ENCODE data around the gene HOXD4. TPM values are rescaled to one million over a fixed set of nuclear protein-coding genes. Genes with fewer than 3 reads are reported as not detected.

Gene HOXD4
- polyA plus RNA-seq, 6 donors from 2014 or later, result not detected

DNA sequence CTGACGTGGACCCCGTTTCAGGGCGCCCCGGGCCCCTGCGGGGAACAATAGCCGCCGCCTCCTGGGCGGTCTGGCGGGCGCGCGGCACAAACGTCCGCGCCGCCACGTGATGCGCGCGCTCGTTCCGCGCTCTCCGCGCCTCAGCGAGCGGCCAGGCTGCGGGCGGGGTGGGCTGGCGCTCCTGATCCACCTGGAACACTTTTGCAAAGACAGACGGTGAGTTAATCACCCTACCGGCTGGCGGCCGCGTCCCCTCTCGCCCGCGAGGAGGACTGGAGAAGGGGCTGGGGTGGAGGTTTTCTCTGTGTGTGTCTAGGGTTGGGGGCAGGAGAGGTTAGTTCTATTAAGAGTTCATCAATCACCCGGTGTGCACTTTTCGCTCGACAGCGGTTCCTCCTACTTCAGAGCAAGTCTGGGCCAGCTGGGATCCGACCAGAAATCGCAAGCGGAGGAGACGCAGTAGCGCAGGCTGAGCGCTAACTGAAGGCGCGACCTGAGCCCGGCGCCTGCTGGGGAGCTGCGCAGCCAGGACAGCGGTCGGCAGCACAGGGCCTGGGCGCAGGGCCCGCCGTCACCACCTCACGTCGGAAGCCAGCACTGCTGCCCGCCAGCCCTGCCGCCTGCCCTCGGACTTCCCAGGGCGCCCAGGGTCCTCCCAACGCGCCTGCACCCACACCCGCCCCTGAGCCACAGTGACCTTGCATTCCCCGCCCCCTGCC, 26.8 kb downstream of the HOXD4 start:
- no peak overlapping the region for H3K27ac Mint-ChIP-seq
- DNase-seq (no peak), ATAC-seq (ENCODE audit: low read depth in 2 of 2) (no peak)
- H3K4me1 Mint-ChIP-seq, result peaks cover 3 to 15% (median 13%) of the 10 kb centered on the region in 3 donors
- H3K36me3 Mint-ChIP-seq, result no peaks in the 10 kb centered on the region
- peaks cover 0 to 5% (median 0%) of the 10 kb centered on the region in 7 donors for H3K9me3 Mint-ChIP-seq
- peak overlapping the region in 3 of 8 donors; percentile 20 to 66 (median 33) for H3K4me3 Mint-ChIP-seq
- H3K27me3 Mint-ChIP-seq, result peaks cover 71 to 89% (median 78%) of the 10 kb centered on the region in 3 donors

DNA sequence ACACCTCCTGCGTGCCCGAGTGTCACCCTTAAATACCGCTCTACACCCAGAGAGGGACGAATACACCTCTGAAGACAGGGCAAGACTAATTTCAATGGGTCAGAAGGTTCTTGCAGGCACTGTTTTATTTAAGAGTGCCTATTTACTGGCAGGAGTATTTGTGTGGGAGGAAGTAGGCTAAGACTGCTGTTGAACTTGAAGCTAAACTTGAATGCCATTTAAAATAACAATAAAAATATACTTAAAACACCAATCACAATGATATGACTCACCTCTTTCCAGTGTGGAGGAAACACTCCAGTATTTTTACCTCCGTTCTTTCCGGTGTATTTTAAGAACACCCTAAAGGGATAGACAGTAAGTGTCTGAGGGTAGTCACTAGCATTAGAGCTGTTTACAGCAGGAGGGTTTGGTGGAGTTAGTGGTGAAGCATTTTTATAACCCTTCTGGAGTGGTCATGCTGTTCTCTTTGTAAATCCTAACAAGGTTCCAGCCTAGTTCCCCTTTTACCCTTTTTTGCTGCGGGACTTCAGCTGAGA, 27.5 kb downstream of the HOXD4 start:
- ATAC-seq (ENCODE audit: low read depth in 2 of 2), result no peak

GRCh38 chr2:176181551-176181950, 30.2 kb downstream of the HOXD4 start:
- Mint-ChIP-seq H3K9me3 (peaks cover 0 to 4% (median 2%) of the 10 kb centered on the region in 7 donors), H3K4me1 (peaks cover 0 to 8% (median 1%) of the 10 kb centered on the region in 3 donors), H3K36me3 (no peaks in the 10 kb centered on the region), H3K27ac (no peak overlapping the region), H3K4me3 (no peak overlapping the region), H3K27me3 (peaks cover 71 to 90% (median 85%) of the 10 kb centered on the region in 3 donors)
- DNase-seq (no peak), ATAC-seq (ENCODE audit: low read depth in 2 of 2) (no peak)

More for the DNA sequence above, 27.5 kb downstream of the HOXD4 start:
- Mint-ChIP-seq H3K36me3 (no peaks in the 10 kb centered on the region), H3K27ac (no peak overlapping the region), H3K9me3 (peaks cover 0 to 5% (median 0%) of the 10 kb centered on the region in 7 donors), H3K4me1 (peaks cover 3 to 15% (median 13%) of the 10 kb centered on the region in 3 donors), H3K27me3 (peaks cover 70 to 93% (median 81%) of the 10 kb centered on the region in 3 donors), H3K4me3 (peak overlapping the region in 2 of 8 donors; percentile 33 to 66)
- no peak for DNase-seq

- no peak for DNase-seq
- H3K27me3 Mint-ChIP-seq, result peaks cover 69 to 89% (median 85%) of the 10 kb centered on the region in 3 donors
- H3K27ac Mint-ChIP-seq, result no peak overlapping the region
- no peak overlapping the region for H3K4me3 Mint-ChIP-seq
- peaks cover 0 to 10% (median 2%) of the 10 kb centered on the region in 7 donors for H3K9me3 Mint-ChIP-seq
- peaks cover 5 to 15% (median 6%) of the 10 kb centered on the region in 3 donors for H3K4me1 Mint-ChIP-seq
- ATAC-seq (ENCODE audit: low read depth in 2 of 2), result no peak
- no peaks in the 10 kb centered on the region for H3K36me3 Mint-ChIP-seq
Measured at GRCh38 chr2:176182671-176183070, 31.3 kb downstream of the HOXD4 start.

GRCh38 chr2:176184749-176185148, 33.4 kb downstream of the HOXD4 start:
- Mint-ChIP-seq H3K4me1 (peaks cover 14 to 21% (median 17%) of the 10 kb centered on the region in 3 donors), H3K4me3 (no peak overlapping the region), H3K36me3 (no peaks in the 10 kb centered on the region), H3K27me3 (peaks cover 62 to 83% (median 77%) of the 10 kb centered on the region in 3 donors), H3K9me3 (peaks cover 0 to 10% (median 0%) of the 10 kb centered on the region in 7 donors), H3K27ac (no peak overlapping the region)
- no peak for DNase-seq
- no peak for ATAC-seq (ENCODE audit: low read depth in 2 of 2)

DNA sequence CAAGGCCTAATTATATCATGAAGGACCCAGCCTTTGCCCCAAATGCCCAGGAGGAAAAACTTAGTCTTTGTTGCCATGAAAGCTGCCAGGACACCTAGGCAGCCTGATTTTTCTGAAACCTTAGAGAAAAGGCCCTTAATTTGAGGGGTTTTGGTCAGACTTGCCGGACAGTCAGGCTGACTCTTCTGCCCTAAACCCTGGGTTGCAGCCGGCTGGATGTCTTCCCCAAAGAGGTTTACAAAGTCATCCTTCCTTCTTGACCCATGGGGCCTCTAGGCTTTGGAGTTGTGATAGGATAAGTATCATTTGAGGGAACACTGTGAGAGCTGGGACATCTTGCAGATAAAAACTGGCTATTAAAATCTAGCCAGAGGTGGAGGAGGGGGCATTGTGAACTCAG, 34.7 kb downstream of the HOXD4 start:
- Mint-ChIP-seq H3K9me3 (peaks cover 0 to 10% (median 0%) of the 10 kb centered on the region in 7 donors), H3K27ac (no peak overlapping the region), H3K4me3 (peak overlapping the region in 3 of 8 donors; percentile 37 to 53 (median 40)), H3K4me1 (peaks cover 14 to 24% (median 22%) of the 10 kb centered on the region in 3 donors), H3K27me3 (peaks cover 57 to 80% (median 69%) of the 10 kb centered on the region in 3 donors), H3K36me3 (no peaks in the 10 kb centered on the region)
- DNase-seq, result no peak
- ATAC-seq (ENCODE audit: low read depth in 2 of 2), result no peak

GRCh38 chr2:176187200-176187898, 36.0 kb downstream of the HOXD4 start:
- Mint-ChIP-seq H3K9me3 (peaks cover 0 to 10% (median 0%) of the 10 kb centered on the region in 7 donors), H3K27ac (no peak overlapping the region), H3K4me3 (peak overlapping the region; percentile 81 to 93 (median 89)), H3K4me1 (peaks cover 14 to 24% (median 22%) of the 10 kb centered on the region in 3 donors), H3K36me3 (no peaks in the 10 kb centered on the region), H3K27me3 (peaks cover 51 to 81% (median 71%) of the 10 kb centered on the region in 3 donors)
- DNase-seq, result no peak
- ATAC-seq (ENCODE audit: low read depth in 2 of 2), result peak in 1 of 2 donors; percentile 16

DNA sequence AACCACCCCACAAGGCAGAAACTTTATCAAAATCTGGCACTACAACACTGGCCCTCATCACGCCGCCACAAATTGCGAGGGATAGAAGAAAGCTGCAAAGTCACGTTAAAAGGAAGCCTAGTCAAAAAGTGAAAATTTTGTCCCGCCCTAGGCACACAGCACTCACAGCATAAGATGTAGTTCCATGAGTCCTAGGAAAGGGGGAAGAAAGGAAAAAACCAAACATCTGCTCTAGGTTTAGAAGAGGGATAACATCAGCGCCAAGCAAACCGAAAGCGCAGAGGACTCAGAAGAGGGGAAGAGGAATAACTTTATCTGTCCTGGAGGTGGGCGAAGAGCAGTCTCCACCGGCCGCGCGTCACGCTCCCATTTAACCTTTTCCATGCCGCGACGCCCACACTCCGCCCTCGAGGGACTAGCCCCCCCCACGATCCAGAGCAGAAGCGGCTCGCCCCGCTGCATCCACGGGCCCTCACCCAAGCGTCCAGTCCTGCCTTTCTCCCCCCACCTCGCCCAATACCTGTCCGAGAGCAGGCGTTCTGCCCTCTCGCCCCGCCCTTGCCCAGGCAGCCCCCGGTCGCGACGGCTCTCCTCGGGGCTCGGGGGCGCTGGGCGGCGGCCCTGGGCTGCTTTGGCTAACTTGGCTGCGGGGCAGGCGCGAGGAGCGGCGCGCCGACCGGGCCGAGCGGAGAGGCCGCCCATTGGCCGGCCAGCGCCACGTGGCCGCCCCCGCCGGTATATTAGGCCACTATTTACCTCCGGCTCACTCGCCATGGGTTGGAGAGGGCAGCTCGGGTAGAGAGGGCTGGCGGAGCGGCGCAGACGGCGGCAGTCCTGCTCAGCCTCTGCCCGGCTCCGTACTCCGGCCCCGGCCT, 36.8 kb downstream of the HOXD4 start, which contains the start of gene HOXD1:
Gene HOXD1 (plus strand): TSS at position 770 of the 875 bp plus-strand sequence. CDS start 134 bp downstream, outside the sequence.
- DNase-seq, result no peak
- Mint-ChIP-seq H3K4me1 (peaks cover 14 to 24% (median 22%) of the 10 kb centered on the region in 3 donors), H3K27ac (peak within 1 kb of the TSS in 2 of 6 donors; percentile 39 to 75), H3K36me3 (no peaks in the 10 kb centered on the region), H3K27me3 (peaks cover 54 to 81% (median 71%) of the 10 kb centered on the region in 3 donors), H3K4me3 (peak within 1 kb of the TSS; percentile 81 to 93 (median 89)), H3K9me3 (peaks cover 0 to 10% (median 0%) of the 10 kb centered on the region in 7 donors)
- ATAC-seq (ENCODE audit: low read depth in 2 of 2), result peak in 1 of 2 donors; percentile 20

DNA sequence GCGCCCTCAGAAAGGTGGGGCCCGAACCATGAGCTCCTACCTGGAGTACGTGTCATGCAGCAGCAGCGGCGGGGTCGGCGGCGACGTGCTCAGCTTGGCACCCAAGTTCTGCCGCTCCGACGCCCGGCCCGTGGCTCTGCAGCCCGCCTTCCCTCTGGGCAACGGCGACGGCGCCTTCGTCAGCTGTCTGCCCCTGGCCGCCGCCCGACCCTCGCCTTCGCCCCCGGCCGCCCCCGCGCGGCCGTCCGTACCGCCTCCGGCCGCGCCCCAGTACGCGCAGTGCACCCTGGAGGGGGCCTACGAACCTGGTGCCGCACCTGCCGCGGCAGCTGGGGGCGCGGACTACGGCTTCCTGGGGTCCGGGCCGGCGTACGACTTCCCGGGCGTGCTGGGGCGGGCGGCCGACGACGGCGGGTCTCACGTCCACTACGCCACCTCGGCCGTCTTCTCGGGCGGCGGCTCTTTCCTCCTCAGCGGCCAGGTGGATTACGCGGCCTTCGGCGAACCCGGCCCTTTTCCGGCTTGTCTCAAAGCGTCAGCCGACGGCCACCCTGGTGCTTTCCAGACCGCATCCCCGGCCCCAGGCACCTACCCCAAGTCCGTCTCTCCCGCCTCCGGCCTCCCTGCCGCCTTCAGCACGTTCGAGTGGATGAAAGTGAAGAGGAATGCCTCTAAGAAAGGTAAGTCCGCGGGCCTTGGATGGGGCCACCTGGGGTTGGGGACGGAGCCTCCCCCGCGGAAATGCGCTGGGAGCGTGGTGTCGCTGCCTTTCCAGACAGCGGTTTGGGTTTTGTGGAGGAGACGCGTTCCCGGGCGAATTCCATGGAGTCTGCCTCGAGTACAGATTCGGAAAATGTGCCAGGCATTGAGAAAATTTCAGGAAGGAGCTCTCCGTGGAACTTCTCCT, 37.7 kb downstream of the HOXD4 start:
- Mint-ChIP-seq H3K27ac (no peak overlapping the region), H3K9me3 (peaks cover 0 to 10% (median 0%) of the 10 kb centered on the region in 7 donors), H3K27me3 (peaks cover 53 to 77% (median 69%) of the 10 kb centered on the region in 3 donors), H3K4me1 (peaks cover 14 to 24% (median 22%) of the 10 kb centered on the region in 3 donors), H3K36me3 (no peaks in the 10 kb centered on the region), H3K4me3 (peak overlapping the region; percentile 40 to 85 (median 79))
- ATAC-seq (ENCODE audit: low read depth in 2 of 2) (peak; percentile 27 to 37), DNase-seq (no peak)

- no peaks in the 10 kb centered on the region for H3K36me3 Mint-ChIP-seq
- H3K27ac Mint-ChIP-seq, result no peak overlapping the region
- H3K4me1 Mint-ChIP-seq, result peaks cover 14 to 24% (median 22%) of the 10 kb centered on the region in 3 donors
Measured at GRCh38 chr2:176189681-176190641, 38.6 kb downstream of the HOXD4 start.

DNA sequence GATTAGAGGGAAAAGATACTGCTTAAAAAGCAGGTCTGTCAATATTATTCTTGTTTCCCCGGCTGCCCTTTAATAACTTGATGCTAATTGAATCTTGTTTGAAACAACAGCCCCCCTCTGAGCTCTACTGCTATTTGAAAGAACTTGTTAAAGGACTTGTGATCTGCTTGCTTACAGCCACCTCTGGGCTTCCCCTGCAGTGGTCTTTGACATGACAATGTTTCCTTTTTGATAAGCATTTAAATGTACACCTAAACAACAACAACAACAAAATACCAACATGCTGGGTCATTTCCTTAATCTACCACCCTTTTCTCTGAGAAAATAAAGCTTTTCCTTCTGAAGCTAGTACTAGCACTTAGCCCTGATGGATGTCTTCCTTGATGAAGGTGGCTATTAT, 41.0 kb downstream of the HOXD4 start:
- DNase-seq, result no peak
- Mint-ChIP-seq H3K4me1 (peaks cover 13 to 20% (median 19%) of the 10 kb centered on the region in 3 donors), H3K27me3 (peaks cover 46 to 71% (median 64%) of the 10 kb centered on the region in 3 donors), H3K36me3 (no peaks in the 10 kb centered on the region), H3K4me3 (no peak overlapping the region), H3K27ac (no peak overlapping the region), H3K9me3 (peaks cover 0 to 8% (median 0%) of the 10 kb centered on the region in 7 donors)
- ATAC-seq (ENCODE audit: low read depth in 2 of 2), result no peak

More at GRCh38 chr2:176189681-176190641, 38.6 kb downstream of the HOXD4 start:
- H3K4me3 Mint-ChIP-seq, result peak overlapping the region; percentile 40 to 85 (median 79)
- peaks cover 0 to 10% (median 0%) of the 10 kb centered on the region in 7 donors for H3K9me3 Mint-ChIP-seq
- peaks cover 49 to 77% (median 71%) of the 10 kb centered on the region in 3 donors for H3K27me3 Mint-ChIP-seq
- no peak for DNase-seq
- no peak for ATAC-seq (ENCODE audit: low read depth in 2 of 2)
